Medulla oblongata (tissue), 1 donor: ENCODE results near the gene LPA.
"Not testable (repeated sequence)": the region's sequence is repeated elsewhere in the genome, so short reads cannot be mapped to it uniquely, and the experiment has no call there.

Experiments
- DNase-seq: peaks from one replicate; pipeline ENCODE4 v3.0.0-alpha.2; 2015; ENCODE audit errors: extremely low spot score

LPA gene

DNA sequence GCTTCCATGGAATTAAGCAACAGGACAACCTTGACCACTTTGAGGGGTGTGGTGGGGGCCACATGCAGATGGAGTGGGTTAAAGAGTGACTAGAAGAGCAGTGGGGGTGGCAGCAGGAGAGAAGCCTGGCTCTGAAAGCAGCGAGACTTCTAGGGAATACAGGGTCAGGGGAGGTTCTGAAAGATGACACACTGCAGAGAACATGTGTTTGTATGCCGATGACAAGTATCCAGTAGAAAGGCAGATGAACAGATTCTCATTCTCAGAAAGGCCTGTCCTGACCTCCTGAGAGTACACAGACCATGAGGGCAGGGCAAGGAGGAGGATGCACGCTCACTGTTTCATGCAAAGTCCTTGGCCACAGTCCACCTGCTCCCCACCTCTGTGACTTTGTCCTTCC, 2.9 kb downstream of the LPA start:
- no peak for DNase-seq

DNA sequence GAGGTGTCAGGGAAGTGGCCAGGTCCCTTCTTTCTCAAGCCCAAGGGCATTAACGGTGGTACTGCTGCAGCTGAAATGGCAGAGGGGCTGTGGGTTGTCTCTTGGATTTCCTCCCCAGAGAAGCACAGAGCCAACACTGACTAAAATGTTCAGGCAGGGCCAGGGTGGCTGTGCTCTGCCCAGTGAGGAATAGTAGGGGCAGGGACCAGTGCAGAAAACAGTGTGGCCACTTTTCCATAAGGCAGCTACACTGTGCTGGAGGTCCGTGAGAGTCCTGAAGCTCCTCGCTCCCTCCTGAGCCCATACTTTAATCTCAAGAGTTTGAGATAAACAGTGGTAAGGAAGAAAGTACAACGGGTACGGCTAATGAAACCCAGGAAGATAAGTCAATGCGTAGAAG, 4.5 kb downstream of the LPA start:
- no peak for DNase-seq

- DNase-seq, result no peak
These were observed 29.4 kb downstream of the LPA start for GRCh38 chr6:160634706-160635105.

DNA sequence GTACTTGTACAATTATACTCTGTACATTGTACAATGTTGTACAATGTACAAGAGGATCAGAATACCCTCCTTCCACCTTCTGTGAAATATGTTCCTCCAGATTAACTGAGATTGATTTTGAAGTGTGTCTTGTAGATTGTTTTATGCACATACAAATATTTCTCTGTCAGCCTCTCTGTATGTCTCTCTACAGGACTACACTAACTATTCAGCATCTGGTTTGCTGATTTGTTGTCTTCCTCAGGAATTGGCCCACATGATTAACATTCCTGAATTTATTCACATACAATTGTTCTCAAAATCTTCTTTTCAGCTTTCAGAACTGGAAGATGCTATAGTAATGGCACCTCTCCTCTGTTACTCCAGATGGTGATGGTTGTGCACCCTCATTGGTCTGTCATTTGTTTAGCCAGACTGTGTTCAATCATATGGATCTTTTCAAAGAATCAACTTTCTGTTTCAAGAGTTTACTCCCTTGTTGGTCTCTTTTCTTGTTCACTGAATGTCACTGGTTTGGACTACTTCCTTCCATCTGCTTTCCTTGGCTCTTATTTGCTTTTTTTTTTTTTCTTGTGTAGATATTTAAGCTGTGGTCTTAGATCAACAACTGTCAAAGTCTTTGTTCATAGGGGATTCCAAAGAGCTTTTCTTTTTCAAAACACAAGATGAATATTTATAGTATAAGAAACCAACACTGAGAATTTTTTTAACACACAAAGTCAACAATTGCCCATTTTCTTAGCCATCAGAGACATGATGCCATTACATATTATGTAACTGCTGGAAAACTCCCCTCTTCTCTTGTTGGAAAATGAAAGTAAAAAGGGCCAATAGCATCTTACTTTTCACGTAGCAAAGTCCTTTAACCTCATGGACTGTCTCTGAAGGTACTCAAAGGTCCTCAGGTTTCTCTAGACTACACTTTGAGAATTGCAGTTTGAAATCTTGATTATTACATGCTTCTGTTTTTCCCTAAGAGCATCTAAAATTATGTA, 67.9 kb downstream of the LPA start:
- DNase-seq, result no peak

GRCh38 chr6:160595297-160595696, 68.8 kb downstream of the LPA start:
- DNase-seq, result not testable (repeated sequence)

DNA sequence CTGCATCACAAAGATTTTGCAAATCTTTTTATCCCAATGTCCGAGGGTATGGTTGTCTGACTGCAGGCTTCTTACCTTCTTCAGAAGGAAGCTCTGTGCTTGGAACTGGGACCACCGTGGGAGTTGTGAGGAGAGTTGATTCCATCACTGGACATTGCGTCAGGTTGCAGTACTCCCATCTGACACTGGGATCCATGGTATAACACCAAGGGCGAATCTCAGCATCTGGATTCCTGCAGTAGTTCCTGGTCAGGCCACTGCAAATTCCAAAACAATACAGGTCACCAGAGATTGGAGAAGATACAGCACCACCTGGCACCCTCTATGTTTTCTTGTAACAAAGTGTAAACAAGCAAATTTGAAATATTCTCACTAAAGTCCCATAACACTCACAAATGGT, 77.7 kb downstream of the LPA start:
- no peak for DNase-seq

DNA sequence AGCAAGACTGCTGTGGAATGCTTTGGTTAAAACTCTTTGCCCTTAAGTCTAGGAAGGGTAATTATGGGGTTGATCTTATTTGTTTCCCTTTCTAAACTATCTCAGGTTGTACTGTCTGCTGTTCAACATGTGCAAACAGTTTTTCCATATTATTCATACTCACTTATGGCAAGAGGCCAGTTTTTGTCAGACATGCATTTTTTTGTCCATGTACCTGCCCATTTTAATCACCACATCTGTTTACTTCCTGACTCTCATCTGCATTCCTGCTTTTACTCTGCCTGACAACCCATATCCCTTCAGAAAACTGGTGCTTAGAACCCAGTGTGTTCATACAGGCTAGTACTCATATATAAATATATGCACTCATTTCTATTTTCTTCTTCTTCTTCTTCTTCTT, 80.3 kb downstream of the LPA start:
- DNase-seq, result no peak

DNA sequence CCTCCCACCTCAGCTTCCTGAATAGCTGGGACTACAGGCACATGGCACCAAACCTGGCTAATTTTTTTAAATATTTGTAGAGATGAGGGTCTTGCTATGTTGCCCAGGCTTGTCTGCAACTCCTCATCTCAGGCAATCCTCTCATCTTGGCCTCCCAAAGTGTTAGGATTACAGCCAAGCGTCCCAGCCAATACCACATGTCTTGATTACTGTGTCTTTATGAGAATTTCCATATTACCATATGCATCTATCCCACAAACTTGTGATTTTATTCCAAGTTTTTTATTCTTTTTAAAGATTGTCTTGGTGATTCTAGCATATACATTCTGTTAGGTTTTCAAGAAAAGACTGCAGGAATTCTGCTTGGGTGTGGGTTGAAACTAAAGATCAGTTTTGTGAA, 82.7 kb downstream of the LPA start:
- no peak for DNase-seq

DNA sequence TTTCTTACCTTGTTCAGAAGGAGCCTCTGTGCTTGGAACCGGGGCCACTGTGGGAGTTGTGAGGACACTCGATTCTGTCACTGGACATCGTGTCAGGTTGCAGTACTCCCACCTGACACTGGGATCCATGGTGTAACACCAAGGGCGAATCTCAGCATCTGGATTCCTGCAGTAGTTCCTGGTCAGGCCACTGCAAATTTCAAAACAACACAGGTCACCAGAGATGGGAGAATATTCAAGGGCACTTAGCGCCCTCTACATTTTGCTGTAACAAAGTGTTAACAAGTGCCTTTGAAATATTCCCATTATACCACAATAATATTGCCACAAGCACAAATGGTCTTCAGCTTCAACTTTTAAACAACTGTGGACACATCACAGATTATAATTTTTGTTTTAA, 85.6 kb downstream of the LPA start:
- not testable (repeated sequence) for DNase-seq

DNA sequence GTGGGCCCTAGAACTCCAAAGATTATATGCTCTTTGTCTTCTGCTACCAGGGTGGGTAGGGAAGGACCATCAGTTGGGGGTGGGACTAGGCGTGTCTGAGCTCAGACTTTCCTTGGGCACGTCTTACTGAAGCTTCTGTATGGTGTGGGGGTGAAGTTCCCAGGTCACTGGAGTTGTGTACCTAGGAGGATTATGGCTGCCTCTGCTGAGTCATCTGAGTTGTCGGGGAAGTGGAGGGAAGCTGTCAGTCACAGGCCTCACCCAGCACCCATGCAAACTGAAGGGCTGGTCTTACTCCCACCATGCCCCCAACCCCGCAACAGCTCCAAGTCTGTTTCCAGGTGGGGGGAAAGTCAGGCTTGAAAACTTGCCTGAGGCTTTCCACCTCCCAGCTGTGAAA, 90.1 kb downstream of the LPA start:
- no peak for DNase-seq

DNA sequence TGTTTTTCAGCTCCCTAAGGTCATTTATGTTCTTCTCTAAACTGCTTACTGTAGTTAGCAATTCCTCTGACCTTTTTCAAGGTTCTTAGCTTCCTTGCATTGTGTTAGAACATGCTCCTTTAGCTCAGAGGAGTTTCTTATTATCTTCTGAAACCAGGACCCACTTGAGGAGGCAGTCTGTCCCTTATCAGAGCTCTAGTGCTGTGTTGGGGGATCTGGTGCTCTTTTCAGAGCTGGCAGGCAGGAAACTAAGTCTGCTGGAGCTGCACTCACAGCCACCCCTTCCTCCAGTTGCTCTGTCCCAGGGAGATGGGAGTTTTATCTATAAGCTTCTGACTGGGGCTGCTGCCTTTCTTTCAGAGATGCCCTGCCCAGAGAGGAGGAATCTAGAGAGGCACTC, 92.9 kb downstream of the LPA start:
- not testable (repeated sequence) for DNase-seq

- DNase-seq, result no peak
These were observed 119.3 kb downstream of the LPA start for GRCh38 chr6:160544802-160545201.

GRCh38 chr6:160535270-160535669, 128.8 kb downstream of the LPA start:
- DNase-seq, result no peak

GRCh38 chr6:160534050-160534696, 129.9 kb downstream of the LPA start:
- DNase-seq, result peak; percentile 79

GRCh38 chr6:160532315-160532714, 131.8 kb downstream of the LPA start:
- DNase-seq, result no peak

DNA sequence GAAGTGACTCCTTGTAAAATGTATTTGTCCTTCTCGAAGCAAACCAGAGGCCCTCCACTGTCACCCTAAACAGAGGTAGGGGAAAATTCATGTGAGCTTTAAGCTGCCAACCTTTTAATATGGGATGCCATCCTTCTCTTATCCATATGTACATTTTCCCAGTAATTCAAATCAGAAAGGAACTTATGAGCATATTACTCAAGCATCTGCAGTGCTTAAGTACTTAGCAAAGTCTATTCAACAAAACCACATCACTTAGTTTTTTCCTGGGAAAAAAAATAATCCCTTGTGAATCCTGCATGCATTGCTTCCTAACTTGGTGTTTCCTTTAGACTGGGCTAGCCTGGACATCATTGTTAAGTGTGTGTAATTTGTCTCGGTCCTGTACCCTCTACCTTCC, 132.2 kb downstream of the LPA start:
- DNase-seq, result no peak

- not testable (repeated sequence) for DNase-seq
These were observed 134.6 kb downstream of the LPA start for GRCh38 chr6:160529524-160529923.

DNA sequence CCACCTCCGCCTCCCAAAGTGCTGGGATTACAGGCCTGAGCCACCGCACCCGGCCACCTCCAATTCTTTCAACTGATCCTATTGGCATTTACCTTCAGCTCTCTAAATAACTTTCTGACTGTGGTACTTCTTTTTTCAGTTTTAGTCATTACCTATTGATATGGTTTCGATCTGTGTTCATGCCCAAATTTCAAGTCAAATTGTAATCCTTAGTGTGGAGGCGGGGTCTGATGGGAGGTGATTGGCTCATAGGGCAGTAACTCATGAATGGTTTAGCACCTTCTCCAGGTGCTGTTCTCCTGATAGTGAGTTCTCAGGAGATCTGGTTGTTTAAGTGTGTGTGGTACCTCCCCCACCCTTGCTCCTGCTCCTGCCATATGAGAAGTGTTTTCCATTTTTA, 140.9 kb downstream of the LPA start:
- no peak for DNase-seq

DNA sequence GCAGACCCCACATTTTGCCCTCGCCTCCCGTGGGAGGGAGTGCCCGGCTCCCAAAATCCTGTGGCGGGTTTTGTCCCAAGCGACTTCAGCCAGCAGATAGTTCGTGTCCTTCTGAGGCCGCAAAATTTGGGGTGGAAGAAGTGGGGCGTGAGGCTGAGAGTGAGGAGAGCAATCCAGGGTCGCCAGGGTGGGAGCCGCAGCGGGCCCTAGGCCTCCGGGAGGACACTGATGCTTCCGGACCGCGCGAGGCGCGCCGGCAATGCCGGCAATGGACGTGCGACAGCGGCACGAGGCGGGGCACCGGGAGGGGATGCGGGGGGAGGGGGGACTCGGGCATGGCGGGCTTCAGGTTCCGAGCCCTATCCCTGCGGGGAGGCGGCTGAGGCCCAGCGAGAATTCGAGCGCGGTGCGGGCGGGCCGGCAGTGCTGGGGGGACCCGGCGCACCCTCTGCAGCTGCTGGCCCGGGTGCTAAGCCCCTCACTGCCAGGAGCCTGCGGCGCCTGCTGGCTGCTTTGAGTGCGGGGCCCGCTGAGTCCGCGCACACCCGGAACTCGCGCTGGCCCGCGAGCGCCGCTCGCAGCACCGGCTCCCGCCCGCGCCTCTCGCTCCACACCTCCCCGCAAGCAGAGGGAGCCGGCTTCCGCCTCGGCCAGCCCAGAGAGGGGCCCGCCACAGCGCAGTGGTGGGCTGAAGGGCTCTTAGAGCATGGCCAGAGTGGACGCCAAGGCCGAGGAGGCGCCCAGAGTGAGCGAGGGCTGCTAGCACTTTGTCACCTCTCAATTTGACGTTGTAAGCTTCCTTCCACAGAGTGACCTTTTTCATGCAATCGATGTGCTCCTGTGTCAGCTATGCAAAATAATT, 143.8 kb downstream of the LPA start:
- DNase-seq, result peak; percentile 85

- no peak for DNase-seq
These were observed 144.5 kb downstream of the LPA start for GRCh38 chr6:160519603-160520042.

GRCh38 chr6:160519133-160519532, 144.9 kb downstream of the LPA start:
- no peak for DNase-seq

GRCh38 chr6:160513836-160514235, 150.2 kb downstream of the LPA start:
- no peak for DNase-seq
